Astrocyte of the spinal cord (primary cell): ENCODE measurements around the gene SCN3B.

Experiments
- DNase-seq: peaks from one replicate; pipeline ENCODE4 v3.0.0; 2011; ENCODE audit warnings: low read depth, low spot score
- H3K4me3 ChIP-seq: 2 replicates; pipeline ENCODE4 v1.5.1; 2011; ENCODE audit warnings: low read depth, mild to moderate bottlenecking, low read length, moderate library complexity
- CTCF ChIP-seq: IDR thresholded peaks from 2 replicates; pipeline ENCODE4 v1.5.1; 2012; ENCODE audit warnings: low read depth, mild to moderate bottlenecking, low read length, inconsistent platforms
- in situ Hi-C: cut with HindIII; loops from 2 replicates; pipeline ENCODE4 v1.10.0; 2017; ENCODE audit warnings: low sequenced_read_pairs

The SCN3B gene

GRCh38 chr11:123579482-123579812 is 75.0 kb downstream of the SCN3B start:
- H3K4me3 ChIP-seq = no peak overlapping the region
- no peak for TF ChIP-seq CTCF
- in situ Hi-C loops = no loop called here
- DNase-seq = no peak
